ENCODE results near the gene AKAP13. TPM values are rescaled to one million over a fixed set of nuclear protein-coding genes. Genes with fewer than 3 reads are reported as not detected.

The AKAP13 gene
- total RNA-seq, 1 experiment from 2014 or later, result 47.3 TPM

DNA sequence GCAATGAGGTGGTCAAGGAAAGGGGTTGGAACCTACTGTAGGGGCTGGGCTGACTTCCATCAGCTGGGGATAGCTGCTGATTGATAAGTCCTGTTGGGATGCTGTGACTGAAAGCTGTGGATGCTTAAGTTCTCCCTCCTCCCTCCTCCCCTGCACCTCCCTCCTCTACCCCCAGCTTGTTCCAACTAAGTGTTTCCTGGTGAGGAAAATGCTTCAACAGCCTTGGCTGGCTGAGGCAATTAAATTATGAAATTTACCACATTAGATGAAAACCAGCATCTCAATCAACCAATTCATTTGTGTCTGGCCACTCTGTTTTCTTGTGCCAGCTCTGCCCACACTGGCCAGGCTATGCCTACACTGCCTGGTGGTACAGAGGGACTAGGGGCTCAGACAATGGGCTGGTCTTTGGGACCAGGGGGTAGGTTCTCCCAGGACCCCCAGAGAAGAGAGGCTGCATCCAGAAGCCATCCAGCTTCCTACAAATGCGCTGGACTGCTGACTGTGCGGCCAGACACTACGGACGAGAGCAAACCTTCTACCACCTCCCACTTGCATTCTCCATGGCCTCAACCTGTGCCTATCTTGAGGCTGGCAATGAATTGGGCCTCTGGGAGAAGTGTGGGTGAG, 411.8 kb downstream of the AKAP13 start:
- Mint-ChIP-seq H3K36me3 (ENCODE audit: insufficient read depth in 1 of 3, low read depth in 3 of 3) (peaks cover 7 to 11% (median 9%) of the 10 kb centered on the region in 3 experiments), H3K27me3 (ENCODE audit: low read depth) (peaks cover 16% of the 10 kb centered on the region), H3K27ac (no peak overlapping the region), H3K4me3 (no peak overlapping the region; a peak in 1 of 5 replicates), H3K9me3 (no peaks in the 10 kb centered on the region; a peak in 1 of 5 replicates), H3K4me1 (peaks cover 49 to 60% of the 10 kb centered on the region in 2 experiments)
- no peak overlapping the region for H3K14ac ChIP-seq (ENCODE audit: insufficient read depth, low read length)
- no peak overlapping the region for H3K4ac ChIP-seq (ENCODE audit: low read depth, low read length)
- no peak overlapping the region for H3T11ph ChIP-seq (ENCODE audit: low read length)
- H2AK5ac ChIP-seq (ENCODE audit: insufficient read length, low read length), result no peak overlapping the region
- peaks cover 8% of the 10 kb centered on the region for H3K23me2 ChIP-seq (ENCODE audit: insufficient read length, low read depth, low read length, poor library complexity, severe bottlenecking)
- H3K79me2 ChIP-seq (ENCODE audit: insufficient read depth, low read length), result peaks cover 28% of the 10 kb centered on the region; the same call in 1 of the 2 replicates
- H3K79me1 ChIP-seq (ENCODE audit: insufficient read depth, low read depth, low read length, poor library complexity, severe bottlenecking), result peaks cover 8% of the 10 kb centered on the region
- DNase-seq, result no peak
- no peak overlapping the region for H2BK15ac ChIP-seq (ENCODE audit: low read depth, low read length)
- no peaks in the 10 kb centered on the region for H4K20me1 ChIP-seq (ENCODE audit: control insufficient read depth, insufficient read depth, insufficient read length)
- TF ChIP-seq, protein P1, sequence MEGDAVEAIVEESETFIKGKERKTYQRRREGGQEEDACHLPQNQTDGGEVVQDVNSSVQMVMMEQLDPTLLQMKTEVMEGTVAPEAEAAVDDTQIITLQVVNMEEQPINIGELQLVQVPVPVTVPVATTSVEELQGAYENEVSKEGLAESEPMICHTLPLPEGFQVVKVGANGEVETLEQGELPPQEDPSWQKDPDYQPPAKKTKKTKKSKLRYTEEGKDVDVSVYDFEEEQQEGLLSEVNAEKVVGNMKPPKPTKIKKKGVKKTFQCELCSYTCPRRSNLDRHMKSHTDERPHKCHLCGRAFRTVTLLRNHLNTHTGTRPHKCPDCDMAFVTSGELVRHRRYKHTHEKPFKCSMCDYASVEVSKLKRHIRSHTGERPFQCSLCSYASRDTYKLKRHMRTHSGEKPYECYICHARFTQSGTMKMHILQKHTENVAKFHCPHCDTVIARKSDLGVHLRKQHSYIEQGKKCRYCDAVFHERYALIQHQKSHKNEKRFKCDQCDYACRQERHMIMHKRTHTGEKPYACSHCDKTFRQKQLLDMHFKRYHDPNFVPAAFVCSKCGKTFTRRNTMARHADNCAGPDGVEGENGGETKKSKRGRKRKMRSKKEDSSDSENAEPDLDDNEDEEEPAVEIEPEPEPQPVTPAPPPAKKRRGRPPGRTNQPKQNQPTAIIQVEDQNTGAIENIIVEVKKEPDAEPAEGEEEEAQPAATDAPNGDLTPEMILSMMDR (conservative IDR thresholded peaks at IDR 0.05), result no peak
- H2BK20ac ChIP-seq (ENCODE audit: low read depth, low read length, poor library complexity, severe bottlenecking), result no peak overlapping the region
- H4K91ac ChIP-seq (ENCODE audit: insufficient read length, low read depth, low read length), result no peak overlapping the region
- no peak overlapping the region for H3K9ac ChIP-seq (ENCODE audit: extremely low read depth, insufficient read length, low read length)
- WGBS (ENCODE audit: extremely low coverage, insufficient read length, low lambda C conversion rate), result no CpG with 5 or more reads among the region's 4 CpGs
- H3K23ac ChIP-seq (ENCODE audit: insufficient read length, low read depth, low read length), result no peak overlapping the region
- no peak overlapping the region for H2BK5ac ChIP-seq (ENCODE audit: insufficient read length, low read length)
- H2BK120ac ChIP-seq (ENCODE audit: low read depth, low read length, poor library complexity, severe bottlenecking), result no peak overlapping the region
- H3K18ac ChIP-seq (ENCODE audit: insufficient read length, low read depth, low read length), result no peak overlapping the region
- H3K56ac ChIP-seq (ENCODE audit: insufficient read length, low read depth, low read length), result no peak overlapping the region
- H3K4me2 ChIP-seq (ENCODE audit: insufficient read depth, insufficient read length, low read length), result no peak overlapping the region
- no peak overlapping the region for H2BK12ac ChIP-seq (ENCODE audit: insufficient read length, low read depth, low read length)
- H3K27me3 ChIP-seq (ENCODE audit: insufficient read depth, low read length), result no peaks in the 10 kb centered on the region
- H4K5ac ChIP-seq (ENCODE audit: insufficient read length, low read depth, low read length), result no peak overlapping the region
- no peaks in the 10 kb centered on the region for H3K9me3 ChIP-seq (ENCODE audit: control insufficient read depth, low read depth, low read length)
- H4K8ac ChIP-seq (replicated peaks; ENCODE audit: insufficient read length, low read depth, low read length), result no peak overlapping the region
- H3K27ac ChIP-seq (ENCODE audit: insufficient read length, low read depth, low read length), result no peak overlapping the region
- H2AFZ ChIP-seq (ENCODE audit: low read length), result no peak overlapping the region
- H3K4me1 ChIP-seq (ENCODE audit: insufficient read depth, low read length), result no peaks in the 10 kb centered on the region; the same call in 1 of the 2 replicates
